ENCODE results near the gene TMEM183A.
"Not testable (repeated sequence)": the region's sequence is repeated elsewhere in the genome, so short reads cannot be mapped to it uniquely, and the experiment has no call there.

Gene TMEM183A, protein sequence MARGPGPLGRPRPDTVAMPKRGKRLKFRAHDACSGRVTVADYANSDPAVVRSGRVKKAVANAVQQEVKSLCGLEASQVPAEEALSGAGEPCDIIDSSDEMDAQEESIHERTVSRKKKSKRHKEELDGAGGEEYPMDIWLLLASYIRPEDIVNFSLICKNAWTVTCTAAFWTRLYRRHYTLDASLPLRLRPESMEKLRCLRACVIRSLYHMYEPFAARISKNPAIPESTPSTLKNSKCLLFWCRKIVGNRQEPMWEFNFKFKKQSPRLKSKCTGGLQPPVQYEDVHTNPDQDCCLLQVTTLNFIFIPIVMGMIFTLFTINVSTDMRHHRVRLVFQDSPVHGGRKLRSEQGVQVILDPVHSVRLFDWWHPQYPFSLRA

GRCh38 chr1:203006948-203007871 is at the start of gene TMEM183A:
Gene TMEM183A, plus strand, starts transcription at chr1:203007374. Its CDS starts 92 bp downstream, at chr1:203007466.
- peak; percentile 98 to 99 for DNase-seq

DNA sequence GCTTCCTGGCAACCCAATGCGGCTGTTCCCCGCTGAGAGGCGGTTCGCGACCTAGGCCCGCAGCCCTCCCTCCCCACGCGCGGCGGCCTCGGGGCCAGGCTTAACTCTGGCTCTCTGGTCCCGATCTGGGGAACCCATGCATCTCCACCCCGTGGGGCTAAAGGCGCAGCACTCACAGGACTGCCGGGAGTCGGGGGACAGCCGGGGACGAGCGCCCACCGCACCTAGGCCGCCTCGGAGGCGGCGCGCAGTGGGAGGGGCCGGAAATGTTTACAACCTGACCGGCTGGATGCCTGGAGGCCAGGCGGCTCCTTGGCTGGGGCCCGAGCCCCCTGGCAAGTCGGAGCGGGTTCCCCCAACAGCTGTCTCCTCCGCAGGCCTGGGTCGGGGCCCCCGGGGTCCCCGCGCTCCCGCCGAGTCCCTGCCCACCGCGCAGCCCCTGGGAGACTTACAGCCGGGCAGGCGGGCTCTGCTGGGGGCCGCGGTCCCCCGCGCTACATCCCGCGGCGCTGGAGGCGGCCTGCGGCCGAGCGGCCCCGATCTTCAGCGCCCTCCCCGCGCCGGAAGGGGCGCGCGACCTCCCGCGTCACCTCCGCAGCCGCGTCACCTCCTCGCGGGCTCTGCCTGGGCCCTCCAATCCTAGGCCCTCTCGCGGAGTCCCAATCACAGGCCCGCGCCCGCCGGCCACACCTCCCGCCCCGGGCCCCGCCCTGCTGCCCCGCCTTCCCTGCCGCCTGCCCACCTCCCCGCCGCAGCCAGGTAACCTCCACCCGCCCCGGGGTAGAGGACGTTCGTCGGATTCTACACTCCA is 49.2 kb upstream of the TMEM183A start, which contains the start of gene ADIPOR1:
Gene ADIPOR1 (minus strand): TSS at position 580 of the 811 bp plus-strand sequence. CDS start 7,242 bp downstream, outside the sequence.
- DNase-seq: peak; percentile 93 to 94

- DNase-seq: peak in 1 of 2 experiments; percentile 38
These were observed 48.5 kb upstream of the TMEM183A start for GRCh38 chr1:202958544-202959275.

GRCh38 chr1:202959276-202959620 is 47.9 kb upstream of the TMEM183A start:
- DNase-seq: peak in 1 of 2 experiments; percentile 15

GRCh38 chr1:202961220-202961880 is 45.8 kb upstream of the TMEM183A start:
- DNase-seq: no peak

DNA sequence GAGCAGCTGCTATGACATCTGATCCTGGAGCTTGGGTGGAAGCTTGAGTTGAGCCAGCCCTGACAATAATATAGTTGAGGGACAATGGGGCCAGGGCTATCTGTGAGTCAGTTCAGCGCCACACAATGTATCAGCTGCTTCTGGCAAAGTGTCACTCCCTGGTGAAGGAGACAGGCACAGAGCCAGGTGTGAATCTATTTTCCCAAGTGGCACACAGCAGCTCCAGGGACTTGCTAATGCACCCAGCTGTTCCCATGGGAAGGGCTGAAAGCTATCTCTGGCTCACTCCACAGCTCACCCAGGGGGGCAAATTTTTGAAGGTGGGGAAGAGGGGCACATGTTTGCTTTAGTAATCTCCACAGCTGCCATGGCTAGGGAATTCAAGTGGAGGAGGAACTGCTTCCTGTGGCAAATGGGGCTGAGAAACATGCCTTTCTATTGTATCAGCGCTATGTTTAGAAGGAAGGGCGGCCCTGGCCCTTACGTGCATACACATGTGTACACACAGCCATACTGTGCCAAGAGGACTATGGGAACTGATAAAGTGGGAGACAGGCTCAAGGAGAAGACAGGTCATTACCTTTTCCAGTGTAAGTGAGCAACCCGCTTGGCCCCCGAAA is 42.3 kb upstream of the TMEM183A start:
- DNase-seq: peak; percentile 97 to 99

DNA sequence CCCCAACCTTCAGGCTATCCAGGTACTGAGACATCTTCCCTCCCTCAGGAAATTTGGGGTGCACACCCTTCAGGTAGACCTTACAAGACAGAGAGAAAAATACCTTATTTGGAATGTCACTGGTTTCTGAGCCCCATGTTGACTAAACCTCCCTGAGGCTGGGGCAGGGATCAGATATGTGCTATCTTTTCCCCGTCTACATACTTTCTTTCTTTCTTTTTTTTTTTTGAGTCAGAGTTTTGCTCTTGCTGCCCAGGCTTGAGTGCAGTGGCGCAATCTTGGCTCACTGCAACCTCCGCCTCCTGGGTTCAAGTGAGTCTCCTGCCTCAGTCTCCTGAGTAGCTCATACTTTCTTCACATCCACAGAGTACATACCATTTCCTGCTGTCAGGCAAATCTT is 41.8 kb upstream of the TMEM183A start:
- no peak for DNase-seq

DNA sequence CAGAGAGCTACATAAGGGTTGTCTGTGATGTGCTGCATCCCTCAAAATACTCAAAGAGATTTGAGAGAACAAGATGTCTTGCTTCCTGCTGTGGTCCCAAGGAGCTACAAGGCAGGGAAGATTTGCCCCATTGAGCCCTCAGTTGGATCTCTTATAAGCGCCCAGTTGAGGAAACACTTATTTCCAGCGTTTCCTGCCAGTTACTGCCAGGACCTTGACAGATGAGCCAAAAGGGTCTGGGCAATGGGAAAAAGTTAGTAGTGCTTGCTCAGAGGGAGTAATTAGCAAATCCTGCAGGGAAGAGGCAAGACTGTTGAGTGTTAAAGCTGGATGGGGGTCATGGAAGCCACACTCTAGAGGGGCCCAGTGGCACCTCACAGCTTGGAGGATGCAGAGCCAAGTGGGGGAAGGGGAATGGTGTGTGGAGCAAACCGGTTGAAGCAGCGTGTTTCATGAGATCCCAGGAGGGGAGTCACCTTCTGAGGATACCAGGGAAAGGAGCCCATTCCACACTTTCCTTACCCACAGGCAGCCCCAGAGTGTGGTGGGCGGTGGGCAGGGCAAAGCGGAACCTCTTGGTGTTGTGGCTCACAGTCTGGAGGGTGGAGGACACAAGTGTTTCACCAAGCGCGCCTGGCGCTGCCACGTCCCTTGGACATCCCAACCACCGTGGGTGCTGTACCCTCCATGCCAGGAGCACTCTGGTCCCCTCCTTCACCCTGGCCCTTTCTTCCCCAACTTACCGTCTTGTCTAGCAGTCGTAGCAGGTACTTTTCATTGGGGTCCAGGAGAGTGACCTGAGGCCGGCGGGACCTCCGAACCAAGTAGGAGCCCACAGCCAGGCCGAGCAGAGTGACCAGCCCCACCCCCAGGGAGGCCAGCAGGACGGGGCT is 40.9 kb upstream of the TMEM183A start:
- no peak for DNase-seq

- DNase-seq: peak in 1 of 2 experiments; percentile 32
These were observed 39.4 kb upstream of the TMEM183A start for GRCh38 chr1:202967684-202968281.

GRCh38 chr1:202968351-202968750 is 38.8 kb upstream of the TMEM183A start:
- no peak for DNase-seq

GRCh38 chr1:202968895-202969295 is 38.3 kb upstream of the TMEM183A start:
- DNase-seq: peak; percentile 40 to 41

DNA sequence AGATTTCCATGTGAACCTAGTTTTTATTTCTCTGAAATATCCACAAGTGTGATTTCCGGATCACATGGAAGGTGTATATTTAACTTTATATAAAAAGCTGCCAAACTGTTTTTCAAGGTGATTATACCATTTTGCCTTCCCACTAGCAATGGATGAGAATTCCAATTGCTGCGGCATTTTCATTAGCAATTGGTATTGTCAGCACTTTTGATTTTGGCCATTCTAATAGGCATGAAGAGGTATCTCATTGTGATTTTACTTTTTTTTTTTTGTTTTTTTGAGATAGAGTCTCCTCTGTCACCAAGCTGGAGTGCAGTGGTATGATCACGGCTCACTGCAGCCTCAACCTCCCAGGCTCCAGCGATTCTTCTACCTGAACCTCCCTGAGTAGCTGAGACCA is 35.1 kb upstream of the TMEM183A start:
- no peak for DNase-seq

DNA sequence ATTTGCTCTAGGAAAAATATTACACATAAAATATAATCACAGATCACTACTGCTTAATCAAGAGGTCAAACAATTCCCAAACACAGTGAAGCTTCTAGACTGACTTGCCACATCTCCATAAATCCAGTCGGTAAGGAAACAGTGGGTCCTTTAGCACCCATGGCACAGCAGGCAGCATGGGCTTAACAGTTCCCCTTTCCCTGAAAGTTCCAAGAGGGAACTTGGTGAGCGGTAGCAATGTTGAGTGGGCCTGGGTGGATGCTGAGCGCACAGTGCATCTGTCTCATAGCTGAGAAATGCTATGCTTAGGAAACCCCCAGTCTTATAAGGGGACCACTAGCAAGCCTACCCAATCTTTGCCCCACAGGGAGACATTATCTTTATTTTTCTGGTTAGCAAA is 32.3 kb upstream of the TMEM183A start:
- DNase-seq: no peak

DNA sequence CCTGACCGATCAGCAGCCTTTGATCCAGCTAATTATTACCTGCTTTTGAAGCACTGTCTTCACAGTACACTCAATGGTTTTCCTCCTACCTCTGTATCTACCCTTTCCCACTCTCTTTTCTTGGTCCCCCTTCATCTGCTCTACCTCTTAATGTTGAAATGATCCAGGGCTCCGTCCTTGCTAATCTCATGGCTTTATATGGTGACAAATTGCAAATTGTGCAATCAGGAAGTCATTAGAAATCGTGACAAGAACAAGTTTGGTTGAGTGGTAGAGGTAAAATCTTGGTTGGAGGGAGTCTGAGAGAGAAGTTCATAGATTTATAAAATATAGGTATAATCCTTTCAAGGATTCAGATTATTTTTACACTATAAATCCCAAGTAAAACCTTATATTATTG is 30.5 kb upstream of the TMEM183A start:
- DNase-seq: no peak

DNA sequence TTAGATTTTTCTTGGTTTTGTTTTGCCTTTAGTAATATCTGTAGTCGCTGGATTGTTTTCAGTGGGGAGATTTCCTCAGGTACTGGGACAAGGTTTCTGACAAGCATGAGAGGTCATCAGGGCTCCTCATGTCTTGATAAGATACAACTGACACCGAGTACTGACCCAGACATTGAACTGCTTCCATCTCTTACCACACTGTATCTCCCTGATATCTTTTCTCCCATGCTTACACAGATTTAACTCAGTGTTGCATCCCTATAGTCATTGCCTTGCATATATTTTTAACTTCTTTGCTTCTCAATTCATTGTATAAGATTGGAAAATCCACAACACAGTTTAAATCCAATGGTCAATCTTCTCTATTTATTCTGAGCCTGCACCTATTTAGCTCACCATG is 27.7 kb upstream of the TMEM183A start:
- DNase-seq: no peak

GRCh38 chr1:202981939-202982338 is 25.2 kb upstream of the TMEM183A start:
- no peak for DNase-seq

GRCh38 chr1:202982715-202983430 is 24.3 kb upstream of the TMEM183A start:
- DNase-seq: no peak

GRCh38 chr1:202986120-202986519 is 21.1 kb upstream of the TMEM183A start:
- DNase-seq: not testable (repeated sequence)

- DNase-seq: no peak
These were observed 19.9 kb upstream of the TMEM183A start for GRCh38 chr1:202987255-202987654.

Data from NCI-H2081 (cell line).